MCF 10A (cell line): ENCODE results near the gene WDR45. TPM values are rescaled to one million over a fixed set of nuclear protein-coding genes. Genes with fewer than 3 reads are reported as not detected.

ENCODE experiments used
- BruUV-seq: library from RNA; stranded (reverse); fragments of 400-500 nt; replicated peaks from 2 replicates; lab custom pipeline; 2021; lab: Mats Ljungman, UMichigan
- CTCF ChIA-PET: fragments of 300-600 bp; sonication (Branson Sonifier 250); formaldehyde crosslinking; extraction: SDS; loops from one replicate; lab custom pipeline; 2021; ENCODE audit warnings: antibody characterized with exemption, inconsistent platforms; lab: Yijun Ruan, JAX
- POLR2A ChIA-PET: fragments of 300-600, 350-650 bp; sonication (Branson Sonifier 250); formaldehyde crosslinking; extraction: SDS; loops from one replicate; lab custom pipeline; 2020; ENCODE audit warnings: antibody characterized with exemption, inconsistent platforms; lab: Yijun Ruan, JAX
- DNase-seq: peaks from one replicate; pipeline ENCODE4 v3.0.0-alpha.2; 2018; ENCODE audit not compliant: unreplicated experiment
- H3K27ac Mint-ChIP-seq: one replicate; pipeline ENCODE4 v1.8.0; 2022; ENCODE audit warnings: mild to moderate bottlenecking, low read depth, mixed read lengths; ENCODE audit not compliant: unreplicated experiment
- H3K27me3 Mint-ChIP-seq: one replicate; pipeline ENCODE4 v1.8.0; 2022; ENCODE audit warnings: mixed read lengths; ENCODE audit not compliant: insufficient read depth, unreplicated experiment
- H3K36me3 Mint-ChIP-seq: one replicate; pipeline ENCODE4 v1.8.0; 2022; ENCODE audit warnings: mild to moderate bottlenecking, moderate library complexity, mixed read lengths; ENCODE audit not compliant: insufficient read depth, unreplicated experiment
- H3K4me1 Mint-ChIP-seq: one replicate; pipeline ENCODE4 v1.8.0; 2022; ENCODE audit warnings: mixed read lengths; ENCODE audit not compliant: insufficient read depth, unreplicated experiment
- H3K4me3 Mint-ChIP-seq: one replicate; pipeline ENCODE4 v1.8.0; 2022; ENCODE audit warnings: mild to moderate bottlenecking, moderate library complexity, mixed read lengths; ENCODE audit not compliant: unreplicated experiment
- H3K9me3 Mint-ChIP-seq: one replicate; pipeline ENCODE4 v1.8.0; 2022; ENCODE audit warnings: mixed read lengths; ENCODE audit not compliant: unreplicated experiment
- CTCF ChIP-seq: fragments of 200-600 bp; IDR thresholded peaks from one replicate; pipeline ENCODE4 v1.8.0; 2022; ENCODE audit warnings: antibody characterized with exemption, mild to moderate bottlenecking; ENCODE audit not compliant: unreplicated experiment
- intact Hi-C: fragments of 100-400 bp; cut with micrococcal nuclease; formaldehyde crosslinking; loops from 2 replicates; pipeline ENCODE4 v1.14.1; 2022
- total RNA-seq: library from RNA; stranded (reverse); gene quantifications from 2 replicates; pipeline ENCODE4 v1.2.3, GENCODE V29; 2022

Gene WDR45
- total RNA-seq, 1 experiment from 2014 or later: 93.0 TPM

GRCh38 chrX:49100704-49101628 lies 21.3 kb upstream of the WDR45 start:
- POLR2A ChIA-PET: interaction anchor here (0.6 to 1.0 kb wide), 5 partner anchors 21 to 506 kb away, joined by 4 read pairs; partner anchors contain the start of gene TFE3

DNA sequence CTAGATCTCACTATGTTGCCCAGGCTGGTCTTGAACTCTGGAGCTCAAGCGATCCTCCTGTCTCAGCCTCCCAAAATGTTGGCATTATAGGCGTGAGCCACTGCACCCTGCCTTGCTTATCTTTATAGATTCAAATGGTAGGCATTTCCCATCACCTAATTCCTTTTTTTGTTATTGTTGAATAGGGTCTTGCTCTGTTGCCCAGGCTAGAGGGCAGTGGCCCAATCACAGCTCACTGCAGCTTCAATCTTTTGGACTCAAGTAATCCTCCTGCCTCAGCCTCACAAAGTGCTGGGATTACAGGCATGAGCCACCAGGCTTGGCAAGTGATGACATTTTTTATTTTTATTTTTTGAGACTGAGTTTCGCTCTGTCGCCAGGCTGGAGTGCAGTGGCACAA lies 16.7 kb upstream of the WDR45 start:
- no peak for DNase-seq
- Mint-ChIP-seq H3K27ac (no peak overlapping the region), H3K4me3 (no peak overlapping the region), H3K36me3 (no peaks in the 10 kb centered on the region), H3K4me1 (no peaks in the 10 kb centered on the region), H3K9me3 (no peaks in the 10 kb centered on the region), H3K27me3 (no peaks in the 10 kb centered on the region)
- POLR2A ChIA-PET: interaction anchor here (1.0 kb wide), 1 partner anchor 57 kb away, joined by 4 read pairs; no protein-coding TSS in a partner anchor
- CTCF ChIA-PET: interaction anchor here (0.7 to 1.5 kb wide), 4 partner anchors 9 to 73 kb away, joined by 3 to 4 read pairs (median 3); no protein-coding TSS in a partner anchor
- intact Hi-C loops: no loop called here
- no TSS peak for BruUV-seq
- no peak for TF ChIP-seq CTCF

More at GRCh38 chrX:49100704-49101628, 21.3 kb upstream of the WDR45 start:
- no TSS peak for BruUV-seq
- Mint-ChIP-seq H3K9me3 (no peaks in the 10 kb centered on the region), H3K27ac (peak overlapping the region; percentile 75), H3K4me3 (peak overlapping the region; percentile 77), H3K36me3 (peaks cover 5% of the 10 kb centered on the region), H3K4me1 (no peaks in the 10 kb centered on the region), H3K27me3 (no peaks in the 10 kb centered on the region)
- CTCF ChIA-PET: interaction anchor here (0.6 kb wide), 1 partner anchor 738 kb away, joined by 3 read pairs; no protein-coding TSS in a partner anchor
- peak; percentile 92 for DNase-seq
- TF ChIP-seq CTCF: no peak
- intact Hi-C loops: no loop called here

- no peaks in the 10 kb centered on the region for H3K27me3 Mint-ChIP-seq
- no peaks in the 10 kb centered on the region for H3K9me3 Mint-ChIP-seq
- BruUV-seq: no TSS peak
- no peak for TF ChIP-seq CTCF
- no peak for DNase-seq
- no peaks in the 10 kb centered on the region for H3K4me1 Mint-ChIP-seq
- no peak overlapping the region for H3K4me3 Mint-ChIP-seq
- peaks cover 5% of the 10 kb centered on the region for H3K36me3 Mint-ChIP-seq
- POLR2A ChIA-PET: interaction anchor here (1.9 kb wide), 1 partner anchor 9 kb away, joined by 6 read pairs; no protein-coding TSS in a partner anchor
- CTCF ChIA-PET: no interaction called here
- H3K27ac Mint-ChIP-seq: no peak overlapping the region
- intact Hi-C loops: no loop called here
Observed at GRCh38 chrX:49089553-49089952, 9.9 kb upstream of the WDR45 start.

- H3K9me3 Mint-ChIP-seq: no peaks in the 10 kb centered on the region
- H3K36me3 Mint-ChIP-seq: peaks cover 13% of the 10 kb centered on the region
Observed at GRCh38 chrX:49082271-49082871, 2.7 kb upstream of the WDR45 start.

More at GRCh38 chrX:49082271-49082871, 2.7 kb upstream of the WDR45 start:
- ChIA-PET CTCF (interaction anchor here (0.6 kb wide), 1 partner anchor 128 kb away, joined by 3 read pairs; no protein-coding TSS in a partner anchor), POLR2A (no interaction called here)
- Mint-ChIP-seq H3K4me3 (no peak overlapping the region), H3K4me1 (peaks cover 5% of the 10 kb centered on the region), H3K27me3 (no peaks in the 10 kb centered on the region), H3K27ac (no peak overlapping the region)
- intact Hi-C loops: no loop called here
- DNase-seq: no peak
- no TSS peak for BruUV-seq
- TF ChIP-seq CTCF: no peak
